HCT116 (cell line): ENCODE results near the gene KASH5.

Source experiments
- ATF3 ChIP-seq: IDR thresholded peaks from 2 replicates; pipeline ENCODE4 v1.6.1; 2012
- EGR1 ChIP-seq: IDR thresholded peaks from 2 replicates; pipeline ENCODE4 v1.6.1; 2012; ENCODE audit warnings: low read depth
- EZH2 ChIP-seq: fragments of 200-600 bp; sonication (generic); IDR thresholded peaks from 2 replicates; pipeline ENCODE4 v1.6.1; 2017; ENCODE audit warnings: antibody characterized with exemption, mixed run types
- POLR2AphosphoS5 ChIP-seq: IDR thresholded peaks from 2 replicates; pipeline ENCODE4 v1.6.1; 2011; ENCODE audit warnings: mild to moderate bottlenecking, low read depth, low read length, moderate library complexity
- RAD21 ChIP-seq: IDR thresholded peaks from 2 replicates; pipeline ENCODE4 v1.6.1; 2012; ENCODE audit warnings: low read depth, mild to moderate bottlenecking
- REST ChIP-seq: IDR thresholded peaks from 2 replicates; pipeline ENCODE4 v1.6.1; 2012; ENCODE audit warnings: low read depth
- TCF7L2 ChIP-seq: IDR thresholded peaks from 2 replicates; pipeline ENCODE4 v1.7.0; 2011; ENCODE audit warnings: borderline replicate concordance, inconsistent platforms; ENCODE audit not compliant: insufficient read depth, insufficient read length; ENCODE audit errors: extremely low read depth
- YY1 ChIP-seq: IDR thresholded peaks from 2 replicates; pipeline ENCODE4 v1.6.1; 2011; ENCODE audit warnings: low read length, low read depth, moderate library complexity, mild to moderate bottlenecking; ENCODE audit not compliant: insufficient replicate concordance; ENCODE audit errors: extremely low read depth

GRCh38 chr19:49453757-49454240 is 65.8 kb downstream of the KASH5 start:
- TF ChIP-seq POLR2AphosphoS5: no peak
- TF ChIP-seq REST: no peak
- TF ChIP-seq ATF3: no peak
- no peak for TF ChIP-seq TCF7L2
- no peak for TF ChIP-seq EZH2
- TF ChIP-seq RAD21: no peak
- no peak for TF ChIP-seq EGR1
- no peak for TF ChIP-seq YY1
